GM12878 (cell line): ENCODE measurements around the gene GRXCR2. TPM values are rescaled to one million over a fixed set of nuclear protein-coding genes. Genes with fewer than 3 reads are reported as not detected.
"Not testable (repeated sequence)": the region's sequence is repeated elsewhere in the genome, so short reads cannot be mapped to it uniquely, and the experiment has no call there.

Experiments used
- ATAC-seq: fragments of 200-7000 bp; cut with Tn5 transposase; 3 replicates; pipeline ENCODE4 v1.9.1; 2020; ENCODE audit warnings: mild to moderate bottlenecking, moderate library complexity
- BruUV-seq: library from RNA; stranded (reverse); fragments of 400-500 nt; replicated peaks from 2 replicates; lab custom pipeline; 2021; lab: Mats Ljungman, UMichigan
- CTCF ChIA-PET: fragments of 300-600 bp; sonication (Branson Sonifier 250); formaldehyde crosslinking; extraction: SDS; loops from one replicate; lab custom pipeline; 2021; ENCODE audit warnings: inconsistent platforms; lab: Yijun Ruan, JAX
- POLR2A ChIA-PET: fragments of 350-600 bp; formaldehyde crosslinking; extraction: SDS; loops from one replicate; lab custom pipeline; 2021; ENCODE audit warnings: inconsistent platforms; lab: Charles Lee
- RAD21 ChIA-PET: fragments of 300-600 bp; sonication (Branson Sonifier 250); formaldehyde crosslinking; loops from one replicate; lab custom pipeline; 2023; ENCODE audit warnings: antibody characterized with exemption; ENCODE audit not compliant: unreplicated experiment; lab: Charles Lee
- SMC1A ChIA-PET: fragments of 300-600 bp; sonication (Branson Sonifier 250); formaldehyde crosslinking; loops from one replicate; lab custom pipeline; 2023; ENCODE audit not compliant: unreplicated experiment, uncharacterized antibody; lab: Charles Lee
- DNase-seq: peaks from one replicate; pipeline ENCODE4 v3.0.0-alpha.2; 2011; ENCODE audit warnings: low read depth, low spot score
- FAIRE-seq: peaks from 3 replicates; lab custom pipeline; 2011; peaks lifted over from hg19 to GRCh38; lab: Jason Lieb, UNC
- H2AFZ ChIP-seq: 2 replicates; pipeline ENCODE4 v1.6.0; 2011; ENCODE audit warnings: low read depth, low read length, control low read depth; ENCODE audit not compliant: control insufficient read depth
- H3K27ac ChIP-seq: 2 replicates; pipeline ENCODE4 v1.5.1; 2011; ENCODE audit warnings: control low read depth; ENCODE audit not compliant: control insufficient read depth, insufficient read depth
- H3K27me3 ChIP-seq, 2 experiments: replicated peaks in 1 of 2; 2 replicates each; pipeline versions ENCODE4 v1.6.0 to v1.6.1; 2011; ENCODE audit warnings: low read length in 1 of 2; ENCODE audit not compliant: control insufficient read depth in 2 of 2, insufficient read depth in 2 of 2
- H3K36me3 ChIP-seq, 2 experiments: 2 replicates each; pipeline ENCODE4 v1.5.1; 2011; ENCODE audit warnings: low read length in 1 of 2; ENCODE audit not compliant: control insufficient read depth in 2 of 2, insufficient read depth in 2 of 2
- H3K4me1 ChIP-seq: 2 replicates; pipeline ENCODE4 v1.6.1; 2011; ENCODE audit warnings: mild to moderate bottlenecking, low read length, moderate library complexity, mixed read lengths; ENCODE audit not compliant: control insufficient read depth, insufficient read depth
- H3K4me2 ChIP-seq: 2 replicates; pipeline ENCODE4 v1.6.0; 2011; ENCODE audit warnings: control low read depth; ENCODE audit not compliant: control insufficient read depth, insufficient read depth
- H3K4me3 ChIP-seq: fragments of 200-600 bp; sonication (generic); 2 replicates; pipeline ENCODE4 v1.5.1; 2016
- H3K79me2 ChIP-seq: 2 replicates; pipeline ENCODE4 v1.6.0; 2011; ENCODE audit warnings: low read length; ENCODE audit not compliant: control insufficient read depth, insufficient read depth
- H3K9ac ChIP-seq: 2 replicates; pipeline ENCODE4 v1.8.0; 2011; ENCODE audit warnings: low read length, control low read depth, mixed read lengths; ENCODE audit not compliant: control insufficient read depth, insufficient read depth
- H3K9me3 ChIP-seq: replicated peaks from 3 replicates; pipeline ENCODE4 v1.5.1; 2011; ENCODE audit warnings: mild to moderate bottlenecking, low read length; ENCODE audit not compliant: control insufficient read depth, insufficient read depth
- H4K20me1 ChIP-seq: 2 replicates; pipeline ENCODE4 v1.6.0; 2011; ENCODE audit not compliant: control insufficient read depth, insufficient read depth
- BHLHE40 ChIP-seq, 2 experiments: fragments of 450-650 bp in 1 of 2; IDR thresholded peaks; 2 replicates each; pipeline ENCODE4 v1.6.1; 2011 to 2017; ENCODE audit warnings: low read depth in 2 of 2, borderline replicate concordance in 1 of 2, improper control_type of control experiment in 1 of 2, low read length in 1 of 2, mild to moderate bottlenecking in 1 of 2
- NR2F1 ChIP-seq: fragments of 450-650 bp; conservative IDR thresholded peaks from 2 replicates; pipeline ENCODE4 v1.6.1; 2017; ENCODE audit warnings: mild to moderate bottlenecking
- SMARCA5 ChIP-seq: fragments of 450-650 bp; IDR thresholded peaks from 2 replicates; pipeline ENCODE4 v1.6.1; 2017; ENCODE audit warnings: mild to moderate bottlenecking
- SMC3 ChIP-seq: IDR thresholded peaks from 2 replicates; pipeline ENCODE4 v1.6.1; 2011; ENCODE audit warnings: low read length, improper control_type of control experiment, borderline replicate concordance
- SREBF1 ChIP-seq: IDR thresholded peaks from 2 replicates; pipeline ENCODE4 v1.6.1; 2012; ENCODE audit warnings: mild to moderate bottlenecking, low read length
- WGBS: methylation state at CpG from one replicate; pipeline ENCODE4 v1.1.6; 2016; ENCODE audit warnings: low lambda C conversion rate; ENCODE audit not compliant: insufficient replicate concordance, insufficient coverage; ENCODE audit errors: missing lambda C conversion rate; 5-methylcytosine and 5-hydroxymethylcytosine counted together
- in situ Hi-C: fragments of 300-500 bp; cut with MboI; formaldehyde crosslinking; loops from 9 replicates; pipeline ENCODE4 v1.14.3; 2018; ENCODE audit warnings: mixed read lengths
- intact Hi-C: fragments of 100-400 bp; cut with micrococcal nuclease; formaldehyde crosslinking; loops from one replicate; pipeline ENCODE4 v1.14.2; 2022; ENCODE audit not compliant: unreplicated experiment
- polyA plus RNA-seq, 11 experiments: library from polyadenylated mRNA; depleted of rRNA in 4 of 11; unstranded in 6 of 11; stranded (reverse) in 5 of 11; fragments of >200 nt; fragmentation: Nextera tagmentation in 4 of 11; fragmentation: Illumina TruSeq in 1 of 11; extraction: Ambion mirVana in 4 of 11; extraction: Trizol in 1 of 11; gene quantifications; 1 replicate in 1 of 11; 2 replicates in 10 of 11; pipeline versions ENCODE4 v1.2.1 to v1.2.3, GENCODE V29; 2011 to 2016; ENCODE audit warnings: inconsistent platforms in 2 of 11, missing spikeins in 2 of 11, low read depth in 1 of 11
- total RNA-seq, 4 experiments: library from RNA; depleted of rRNA in 3 of 4; stranded (reverse); fragments of >200 nt in 3 of 4; fragmentation: Illumina TruSeq in 1 of 4; extraction: Trizol in 1 of 4; gene quantifications; 2 replicates each; pipeline versions ENCODE4 v1.2.1 to v1.2.3, GENCODE V29; 2013 to 2021

Gene GRXCR2
- total and polyA plus RNA-seq, 10 of the 15 experiments (the other 5 are each of a cell fraction or from before 2014, with no cell fraction given): not detected

DNA sequence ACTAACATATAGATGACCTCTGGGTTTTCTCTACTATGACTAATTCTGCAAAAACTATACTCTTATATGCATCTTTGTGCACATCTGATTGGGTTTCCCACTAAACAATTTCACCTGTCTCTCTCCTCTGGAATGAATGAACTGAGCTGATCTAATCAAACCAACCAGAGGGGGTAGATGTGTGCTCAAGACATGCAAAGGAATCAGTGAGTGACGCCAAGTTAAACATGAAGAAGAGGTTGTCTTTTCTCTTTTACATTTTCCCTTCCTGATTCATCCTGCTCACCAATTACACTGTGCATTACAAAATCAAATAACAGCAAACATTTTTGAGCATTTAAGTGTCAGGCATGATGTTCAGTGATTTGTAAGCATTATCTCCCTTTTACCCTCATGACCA, 29.6 kb upstream of the GRXCR2 start:
- ChIA-PET SMC1A (no interaction called here), CTCF (no interaction called here), RAD21 (no interaction called here), POLR2A (interaction anchor here (0.6 kb wide), 1 partner anchor 243 kb away, joined by 3 read pairs; no protein-coding TSS in a partner anchor)
- ATAC-seq (no peak), FAIRE-seq (no peak), DNase-seq (no peak)
- BruUV-seq: no TSS peak
- WGBS: 0% methylated on average over 1 of the region's 1 CpG
- in situ Hi-C loops (no loop called here), intact Hi-C loops (no loop called here)
- Histone ChIP-seq H3K4me3 (no peak overlapping the region), H3K79me2 (no peaks in the 10 kb centered on the region), H2AFZ (no peak overlapping the region), H4K20me1 (no peaks in the 10 kb centered on the region), H3K36me3 (no peaks in the 10 kb centered on the region), H3K4me2 (no peak overlapping the region), H3K4me1 (no peaks in the 10 kb centered on the region), H3K27me3 (no peaks in the 10 kb centered on the region), H3K27ac (no peak overlapping the region), H3K9me3 (no peaks in the 10 kb centered on the region), H3K9ac (no peak overlapping the region)
- TF ChIP-seq NR2F1 (no peak), SMC3 (no peak)

DNA sequence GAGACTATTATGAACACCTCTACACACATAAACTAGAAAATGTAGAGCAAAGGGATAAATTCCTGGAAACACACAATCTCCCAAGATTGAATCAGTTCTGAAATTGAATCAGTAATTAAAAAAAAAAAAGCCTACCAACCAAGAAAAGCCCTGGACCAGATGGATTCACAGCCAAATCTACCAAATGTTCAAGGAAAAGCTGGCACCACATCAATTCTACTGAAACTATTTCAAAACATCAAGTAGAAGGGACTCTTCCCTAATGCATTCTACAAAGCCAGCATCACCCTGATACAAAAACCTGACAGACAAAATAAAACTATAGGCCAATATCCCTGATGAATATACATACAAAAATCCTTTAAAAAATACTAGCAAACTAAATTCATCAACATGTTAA, 25.4 kb upstream of the GRXCR2 start:
- no TSS peak for BruUV-seq
- H4K20me1 ChIP-seq: no peaks in the 10 kb centered on the region
- RAD21 ChIA-PET: no interaction called here
- POLR2A ChIA-PET: no interaction called here
- H3K4me2 ChIP-seq: no peak overlapping the region
- SMC1A ChIA-PET: no interaction called here
- H2AFZ ChIP-seq: no peak overlapping the region
- CTCF ChIA-PET: no interaction called here
- H3K4me3 ChIP-seq: no peak overlapping the region
- TF ChIP-seq SREBF1: no peak
- TF ChIP-seq BHLHE40 (IDR thresholded peaks at IDR 0.05; ENCODE audit: borderline replicate concordance in 1 of 2, low read depth in 2 of 2, low read length in 1 of 2): no peak
- no peak for TF ChIP-seq SMARCA5
- intact Hi-C loops (no loop called here), in situ Hi-C loops (no loop called here)
- H3K79me2 ChIP-seq: no peaks in the 10 kb centered on the region
- FAIRE-seq (no peak), ATAC-seq (no peak), DNase-seq (no peak)
- H3K27ac ChIP-seq: no peak overlapping the region
- no peaks in the 10 kb centered on the region for H3K4me1 ChIP-seq
- no peaks in the 10 kb centered on the region for H3K36me3 ChIP-seq
- no peaks in the 10 kb centered on the region for H3K27me3 ChIP-seq
- no peaks in the 10 kb centered on the region for H3K9me3 ChIP-seq
- H3K9ac ChIP-seq: no peak overlapping the region

GRCh38 chr5:145891378-145891777, 18.6 kb upstream of the GRXCR2 start:
- H3K36me3 ChIP-seq, H3K79me2 ChIP-seq, H3K27me3 ChIP-seq, H3K9ac ChIP-seq, DNase-seq, ATAC-seq, H3K4me3 ChIP-seq, SMC1A ChIA-PET, POLR2A ChIA-PET, H3K4me1 ChIP-seq, H2AFZ ChIP-seq, CTCF ChIA-PET, in situ Hi-C loops, FAIRE-seq, H3K9me3 ChIP-seq, intact Hi-C loops, H3K4me2 ChIP-seq, BruUV-seq, H3K27ac ChIP-seq, RAD21 ChIA-PET, H4K20me1 ChIP-seq: not testable (repeated sequence)
- WGBS: 31% methylated on average over 10 of the region's 10 CpGs
